ENCODE data around the gene AGPAT1.

AGPAT1 gene

GRCh38 chr6:32187009-32187709, 11.3 kb upstream of the AGPAT1 start:
- no peak for TF ChIP-seq CTCF (IDR thresholded peaks at IDR 0.05)
- TF ChIP-seq ZFX (IDR thresholded peaks at IDR 0.05; ENCODE audit: borderline replicate concordance), result no peak
- peak overlapping the region; percentile 87 for H3K27ac ChIP-seq

- peak overlapping the region; percentile 87 for H3K27ac ChIP-seq
Observed at GRCh38 chr6:32186151-32186840, 10.4 kb upstream of the AGPAT1 start.

GRCh38 chr6:32185681-32186131, 9.8 kb upstream of the AGPAT1 start:
- H3K27ac ChIP-seq, result peak overlapping the region; percentile 87

GRCh38 chr6:32184084-32184640, 8.3 kb upstream of the AGPAT1 start, which contains the start of gene AGER:
Gene AGER (minus strand): TSS chr6:32184253. CDS start chr6:32184222, 31 bp downstream.
- H3K27ac ChIP-seq, result peak within 1 kb of the TSS; percentile 29; the same call in 1 of the 2 replicates

GRCh38 chr6:32183483-32184083, 7.7 kb upstream of the AGPAT1 start:
- TF ChIP-seq ZFX (IDR thresholded peaks at IDR 0.05; ENCODE audit: borderline replicate concordance) (no peak), CTCF (IDR thresholded peaks at IDR 0.05) (no peak)
- H3K27ac ChIP-seq, result 0 out of 2 replicates have a peak overlapping the region, but pooled peaks have one; percentile 29

More at GRCh38 chr6:32184084-32184640, 8.3 kb upstream of the AGPAT1 start, which contains the start of gene AGER:
- no peak for TF ChIP-seq CTCF (IDR thresholded peaks at IDR 0.05)
- TF ChIP-seq ZFX (IDR thresholded peaks at IDR 0.05; ENCODE audit: borderline replicate concordance), result no peak

- TF ChIP-seq ZFX (IDR thresholded peaks at IDR 0.05; ENCODE audit: borderline replicate concordance), result no peak
- no peak for TF ChIP-seq CTCF (IDR thresholded peaks at IDR 0.05)
Observed at GRCh38 chr6:32183030-32183429, 7.1 kb upstream of the AGPAT1 start.

GRCh38 chr6:32182555-32182981, 6.7 kb upstream of the AGPAT1 start:
- 0 out of 2 replicates have a peak overlapping the region, but pooled peaks have one; percentile 29 for H3K27ac ChIP-seq
- no peak for TF ChIP-seq ZFX (IDR thresholded peaks at IDR 0.05; ENCODE audit: borderline replicate concordance)
- no peak for TF ChIP-seq CTCF (IDR thresholded peaks at IDR 0.05)

More at GRCh38 chr6:32183030-32183429, 7.1 kb upstream of the AGPAT1 start:
- 0 out of 2 replicates have a peak overlapping the region, but pooled peaks have one; percentile 29 for H3K27ac ChIP-seq

Data from 22Rv1 (cell line).